Measurements from ENCODE around the gene ANTXR2. TPM values are rescaled to one million over a fixed set of nuclear protein-coding genes. Genes with fewer than 3 reads are reported as not detected.
A peak's percentile ranks its signal among the peaks of the same experiment; 100 is the strongest.
"Not testable (repeated sequence)": the region's sequence is repeated elsewhere in the genome, so short reads cannot be mapped to it uniquely, and the experiment has no call there.

The ANTXR2 gene
- total RNA-seq, 1 experiment from 2014 or later, result 72.0 TPM

- no peaks in the 10 kb centered on the region for H3K27me3 ChIP-seq (replicated peaks)
- DNase-seq (ENCODE audit: low read depth in 1 of 2, low spot score in 2 of 2), result peak in 1 of 2 experiments; percentile 33
- no peaks in the 10 kb centered on the region for H3K36me3 ChIP-seq
- H3K27ac ChIP-seq, result no peak overlapping the region
- no peaks in the 10 kb centered on the region for H3K9me3 ChIP-seq (replicated peaks)
- peaks cover 9% of the 10 kb centered on the region for H3K4me1 ChIP-seq (replicated peaks)
- no peak overlapping the region for H3K4me3 ChIP-seq
Observed at GRCh38 chr4:79913581-79913980, 159.4 kb downstream of the ANTXR2 start.

- Histone ChIP-seq H3K9me3 (replicated peaks) (no peaks in the 10 kb centered on the region), H3K4me1 (replicated peaks) (no peaks in the 10 kb centered on the region), H3K27me3 (replicated peaks) (no peaks in the 10 kb centered on the region), H3K4me3 (no peak overlapping the region), H3K36me3 (peaks cover 26% of the 10 kb centered on the region), H3K27ac (no peak overlapping the region)
- DNase-seq (ENCODE audit: low read depth in 1 of 2, low spot score in 2 of 2), result no peak
Observed at GRCh38 chr4:79907001-79907400, 166.0 kb downstream of the ANTXR2 start.

DNA sequence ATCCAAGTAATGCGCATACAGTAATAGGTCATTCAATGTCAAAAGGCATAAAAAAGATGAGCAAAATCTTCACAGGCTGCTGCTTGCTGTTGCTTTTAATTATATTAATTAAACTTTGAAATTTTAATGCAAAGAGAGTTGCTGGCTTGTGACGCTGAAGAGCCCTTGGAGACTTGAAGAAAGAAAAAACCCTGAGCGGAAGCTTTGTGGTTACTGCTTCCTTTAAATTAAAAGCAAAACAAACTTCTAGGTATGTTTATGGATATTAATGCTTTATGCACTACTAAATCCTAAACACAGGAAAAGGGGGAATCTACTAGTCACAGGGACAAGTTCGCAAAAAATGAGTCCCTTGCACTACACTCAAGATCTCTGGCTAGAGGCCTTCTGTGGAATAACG, 166.7 kb downstream of the ANTXR2 start:
- Histone ChIP-seq H3K27me3 (replicated peaks) (no peaks in the 10 kb centered on the region), H3K27ac (no peak overlapping the region), H3K4me1 (replicated peaks) (no peaks in the 10 kb centered on the region), H3K4me3 (no peak overlapping the region), H3K9me3 (replicated peaks) (no peaks in the 10 kb centered on the region), H3K36me3 (peaks cover 26% of the 10 kb centered on the region)
- DNase-seq (ENCODE audit: low read depth in 1 of 2, low spot score in 2 of 2), result no peak

GRCh38 chr4:79905212-79905611, 167.8 kb downstream of the ANTXR2 start:
- H3K9me3 ChIP-seq (replicated peaks), result no peaks in the 10 kb centered on the region
- no peak overlapping the region for H3K4me3 ChIP-seq
- DNase-seq (ENCODE audit: low read depth in 1 of 2, low spot score in 2 of 2), result no peak
- no peaks in the 10 kb centered on the region for H3K4me1 ChIP-seq (replicated peaks)
- H3K27ac ChIP-seq, result no peak overlapping the region
- peaks cover 26% of the 10 kb centered on the region for H3K36me3 ChIP-seq
- H3K27me3 ChIP-seq (replicated peaks), result no peaks in the 10 kb centered on the region

DNA sequence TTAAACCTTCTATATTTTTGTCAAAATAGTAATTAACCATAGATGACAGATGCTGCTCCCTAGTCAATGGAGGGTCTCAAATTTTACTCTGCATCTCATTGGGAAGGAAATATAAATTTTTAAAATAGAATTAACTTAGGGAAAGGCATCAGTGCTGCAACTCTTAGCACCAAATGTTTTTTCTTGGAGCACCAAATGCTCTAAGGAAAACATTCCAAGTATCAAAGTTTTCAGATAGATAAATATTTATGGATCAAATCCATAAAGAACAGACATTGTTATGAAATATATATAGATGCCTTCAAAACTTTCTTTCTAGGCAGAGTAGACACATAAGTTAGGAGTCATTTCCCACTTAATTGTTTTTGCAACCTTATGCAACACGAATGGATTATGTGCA, 168.7 kb downstream of the ANTXR2 start:
- H3K27ac ChIP-seq, result no peak overlapping the region
- H3K27me3 ChIP-seq (replicated peaks), result no peaks in the 10 kb centered on the region
- peaks cover 26% of the 10 kb centered on the region for H3K36me3 ChIP-seq
- H3K4me3 ChIP-seq, result no peak overlapping the region
- no peaks in the 10 kb centered on the region for H3K4me1 ChIP-seq (replicated peaks)
- no peaks in the 10 kb centered on the region for H3K9me3 ChIP-seq (replicated peaks)
- DNase-seq (ENCODE audit: low read depth in 1 of 2, low spot score in 2 of 2), result no peak

- Histone ChIP-seq H3K36me3 (peaks cover 5% of the 10 kb centered on the region; the same call in 1 of the 2 replicates), H3K27me3 (replicated peaks) (no peaks in the 10 kb centered on the region), H3K4me3 (no peak overlapping the region), H3K9me3 (replicated peaks) (no peaks in the 10 kb centered on the region), H3K27ac (no peak overlapping the region), H3K4me1 (replicated peaks) (no peaks in the 10 kb centered on the region)
- no peak for DNase-seq (ENCODE audit: low read depth in 1 of 2, low spot score in 2 of 2)
Observed at GRCh38 chr4:79900182-79900581, 172.8 kb downstream of the ANTXR2 start.

- peaks cover 4% of the 10 kb centered on the region; the same call in 1 of the 2 replicates for H3K36me3 ChIP-seq
- no peak overlapping the region for H3K4me3 ChIP-seq
- H3K27me3 ChIP-seq (replicated peaks), result no peaks in the 10 kb centered on the region
- no peak overlapping the region for H3K27ac ChIP-seq
- no peaks in the 10 kb centered on the region for H3K9me3 ChIP-seq (replicated peaks)
- no peak for DNase-seq (ENCODE audit: low read depth in 1 of 2, low spot score in 2 of 2)
- H3K4me1 ChIP-seq (replicated peaks), result no peaks in the 10 kb centered on the region
Observed at GRCh38 chr4:79899481-79899880, 173.5 kb downstream of the ANTXR2 start.

- H3K4me1 ChIP-seq (replicated peaks), result no peaks in the 10 kb centered on the region
- DNase-seq (ENCODE audit: low read depth in 1 of 2, low spot score in 2 of 2), result no peak
- no peaks in the 10 kb centered on the region for H3K9me3 ChIP-seq (replicated peaks)
- H3K36me3 ChIP-seq, result no peaks in the 10 kb centered on the region
- H3K4me3 ChIP-seq, result no peak overlapping the region
- no peaks in the 10 kb centered on the region for H3K27me3 ChIP-seq (replicated peaks)
- no peak overlapping the region for H3K27ac ChIP-seq
Observed at GRCh38 chr4:79898055-79898454, 175.0 kb downstream of the ANTXR2 start.

- H3K9me3 ChIP-seq (replicated peaks), result no peaks in the 10 kb centered on the region
Observed at GRCh38 chr4:79897174-79897573, 175.9 kb downstream of the ANTXR2 start.

GRCh38 chr4:79893456-79893855, 179.6 kb downstream of the ANTXR2 start:
- no peaks in the 10 kb centered on the region for H3K9me3 ChIP-seq (replicated peaks)
- H3K4me3 ChIP-seq, result no peak overlapping the region
- no peaks in the 10 kb centered on the region for H3K36me3 ChIP-seq
- no peaks in the 10 kb centered on the region for H3K27me3 ChIP-seq (replicated peaks)
- no peak overlapping the region for H3K27ac ChIP-seq
- no peak for DNase-seq (ENCODE audit: low read depth in 1 of 2, low spot score in 2 of 2)
- no peaks in the 10 kb centered on the region for H3K4me1 ChIP-seq (replicated peaks)

More at GRCh38 chr4:79897174-79897573, 175.9 kb downstream of the ANTXR2 start:
- Histone ChIP-seq H3K4me3 (no peak overlapping the region), H3K4me1 (replicated peaks) (no peaks in the 10 kb centered on the region), H3K36me3 (no peaks in the 10 kb centered on the region), H3K27ac (no peak overlapping the region), H3K27me3 (replicated peaks) (no peaks in the 10 kb centered on the region)
- DNase-seq (ENCODE audit: low read depth in 1 of 2, low spot score in 2 of 2), result no peak

DNA sequence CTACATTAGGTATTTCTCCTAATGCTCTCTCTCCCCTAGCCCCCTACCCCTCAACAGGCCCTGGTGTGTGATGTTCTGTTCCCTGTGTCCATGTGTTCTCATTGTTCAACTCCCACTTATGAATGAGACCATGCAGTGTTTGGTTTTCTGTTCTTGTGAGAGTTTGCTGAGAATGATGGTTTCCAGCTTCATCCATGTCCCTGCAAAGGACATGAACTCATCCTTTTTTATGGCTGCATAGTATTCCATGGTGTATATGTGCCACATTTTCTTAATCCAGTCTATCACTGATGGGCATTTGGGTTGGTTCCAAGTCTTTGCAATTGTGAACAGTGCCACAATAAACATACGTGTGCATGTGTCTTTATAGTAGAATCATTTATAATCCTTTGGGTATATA, 184.0 kb downstream of the ANTXR2 start:
- H3K4me3 ChIP-seq; DNase-seq (ENCODE audit: low read depth in 1 of 2, low spot score in 2 of 2); H3K36me3 ChIP-seq; H3K27ac ChIP-seq; H3K27me3 ChIP-seq (replicated peaks); H3K9me3 ChIP-seq (replicated peaks); H3K4me1 ChIP-seq (replicated peaks): not testable (repeated sequence)

GRCh38 chr4:79886557-79886956, 186.5 kb downstream of the ANTXR2 start:
- Histone ChIP-seq H3K27ac (no peak overlapping the region), H3K4me1 (replicated peaks) (no peaks in the 10 kb centered on the region), H3K4me3 (no peak overlapping the region), H3K27me3 (replicated peaks) (no peaks in the 10 kb centered on the region), H3K36me3 (no peaks in the 10 kb centered on the region), H3K9me3 (replicated peaks) (no peaks in the 10 kb centered on the region)
- DNase-seq (ENCODE audit: low read depth in 1 of 2, low spot score in 2 of 2), result no peak

DNA sequence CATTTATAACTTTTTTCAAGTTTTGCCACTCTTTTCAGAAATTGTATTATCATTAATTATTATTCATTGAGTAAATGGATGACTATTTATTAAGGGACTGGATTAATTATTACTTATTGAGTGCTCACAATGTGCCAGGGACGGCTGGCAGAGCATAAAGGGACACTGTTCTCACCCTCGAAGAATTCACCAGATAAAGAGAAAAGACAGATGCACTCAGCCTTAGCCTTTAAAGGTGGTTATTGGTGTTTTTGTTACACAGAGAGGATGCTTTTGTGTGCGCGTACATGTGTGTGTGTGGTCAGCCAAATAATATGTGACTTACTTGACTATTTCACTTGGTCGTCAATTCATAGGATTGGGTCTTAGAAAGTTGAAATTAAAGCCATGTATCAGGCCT, 187.0 kb downstream of the ANTXR2 start:
- H3K9me3 ChIP-seq (replicated peaks), result no peaks in the 10 kb centered on the region
- no peaks in the 10 kb centered on the region for H3K27me3 ChIP-seq (replicated peaks)
- DNase-seq (ENCODE audit: low read depth in 1 of 2, low spot score in 2 of 2), result no peak
- no peak overlapping the region for H3K27ac ChIP-seq
- no peak overlapping the region for H3K4me3 ChIP-seq
- no peaks in the 10 kb centered on the region for H3K4me1 ChIP-seq (replicated peaks)
- no peaks in the 10 kb centered on the region for H3K36me3 ChIP-seq

GRCh38 chr4:79883290-79883689, 189.7 kb downstream of the ANTXR2 start:
- H3K4me3 ChIP-seq, result no peak overlapping the region
- H3K4me1 ChIP-seq (replicated peaks), result no peaks in the 10 kb centered on the region
- no peaks in the 10 kb centered on the region for H3K36me3 ChIP-seq
- H3K27ac ChIP-seq, result no peak overlapping the region
- no peak for DNase-seq (ENCODE audit: low read depth in 1 of 2, low spot score in 2 of 2)
- no peaks in the 10 kb centered on the region for H3K27me3 ChIP-seq (replicated peaks)
- no peaks in the 10 kb centered on the region for H3K9me3 ChIP-seq (replicated peaks)

- Histone ChIP-seq H3K4me3 (no peak overlapping the region), H3K27me3 (replicated peaks) (no peaks in the 10 kb centered on the region), H3K36me3 (no peaks in the 10 kb centered on the region), H3K4me1 (replicated peaks) (no peaks in the 10 kb centered on the region), H3K9me3 (replicated peaks) (no peaks in the 10 kb centered on the region), H3K27ac (no peak overlapping the region)
- DNase-seq (ENCODE audit: low read depth in 1 of 2, low spot score in 2 of 2), result no peak
Observed at GRCh38 chr4:79882806-79883205, 190.2 kb downstream of the ANTXR2 start.

Measured in SJSA1 (cell line).